Gastrocnemius medialis (tissue), 4 donors: ENCODE data around the gene PKM. TPM values are rescaled to one million over a fixed set of nuclear protein-coding genes. Genes with fewer than 3 reads are reported as not detected.

Experiments used
- ATAC-seq, 2 donors: fragments of 150-250 bp; one replicate each; pipeline ENCODE4 v1.9.1; 2016
- DNase-seq, 2 donors: peaks; one replicate each; pipeline ENCODE4 v3.0.0-alpha.2; 2019
- H3K27ac ChIP-seq, 4 donors: fragments of 200-600 bp; sonication (generic); 1 replicate in 1 of 4; 2 replicates in 3 of 4; pipeline ENCODE4 v1.5.1; 2016 to 2018; ENCODE audit warnings: mild to moderate bottlenecking in 2 of 4, moderate library complexity in 1 of 4
- H3K27me3 ChIP-seq, 3 donors: fragments of 200-600 bp; sonication (generic) in 2 of 3; 1 replicate in 1 of 3; 2 replicates in 2 of 3; pipeline versions ENCODE4 v1.5.1 to v1.6.0; 2016 to 2019; ENCODE audit warnings: mild to moderate bottlenecking in 1 of 3, moderate library complexity in 1 of 3
- H3K36me3 ChIP-seq, 2 donors: fragments of 200-600 bp; sonication (generic) in 1 of 2; one replicate each; pipeline ENCODE4 v1.5.1; 2017 to 2018
- H3K4me1 ChIP-seq, 2 donors: fragments of 200-600 bp; sonication (generic) in 1 of 2; one replicate each; pipeline ENCODE4 v1.5.1; 2016 to 2017; ENCODE audit warnings: mild to moderate bottlenecking in 2 of 2
- H3K4me3 ChIP-seq, 4 donors: fragments of 200-600 bp; sonication (generic) in 3 of 4; 1 replicate in 1 of 4; 2 replicates in 3 of 4; pipeline ENCODE4 v1.5.1; 2016 to 2019; ENCODE audit warnings: mild to moderate bottlenecking in 2 of 4
- H3K9me3 ChIP-seq, 3 donors: fragments of 200-600 bp; sonication (generic) in 2 of 3; 1 replicate in 1 of 3; 2 replicates in 2 of 3; pipeline ENCODE4 v1.5.1; 2016 to 2019
- CTCF ChIP-seq, 5 experiments: fragments of 450-650 bp in 3 of 5; fragments of 200-600 bp in 2 of 5; sonication (generic) in 2 of 5; IDR thresholded peaks in 4 of 5; conservative IDR thresholded peaks in 1 of 5; 1 replicate in 4 of 5; 2 replicates in 1 of 5; pipeline ENCODE4 v1.5.1; 2016 to 2019; ENCODE audit warnings: antibody characterized with exemption in 5 of 5, mild to moderate bottlenecking in 3 of 5, moderate library complexity in 3 of 5
- POLR2A ChIP-seq, 2 donors: fragments of 450-650 bp; IDR thresholded peaks; one replicate each; pipeline ENCODE4 v1.6.1; 2017; ENCODE audit warnings: antibody characterized with exemption in 2 of 2, mild to moderate bottlenecking in 2 of 2, moderate library complexity in 2 of 2
- in situ Hi-C, 4 donors: fragments of 200-750 bp; cut with MboI; loops; one replicate each; pipeline versions ENCODE4 v1.15.0 to v1.8.0; 2017; ENCODE audit warnings: low sequenced_read_pairs in 4 of 4
- intact Hi-C: fragments of 100-400 bp; cut with DNase I; formaldehyde crosslinking; loops from one replicate; pipeline ENCODE4 v1.15.1; 2023; ENCODE audit warnings: low total_unique reads
- total RNA-seq, 4 donors: library from RNA; depleted of rRNA; stranded (reverse); fragments of >200 nt; gene quantifications; one replicate each; pipeline versions ENCODE4 v1.1.0 to v1.2.3, GENCODE V29; 2016

Gene PKM
- total RNA-seq, 4 donors from 2014 or later = 691 to 946 (median 810) TPM

GRCh38 chr15:72175186-72176044, 55.6 kb downstream of the PKM start:
- TF ChIP-seq POLR2A (IDR thresholded peaks at IDR 0.05) (no peak), CTCF (IDR thresholded peaks at IDR 0.05 in 4 of 5, conservative IDR thresholded peaks at IDR 0.05 in 1 of 5) (no peak)
- Histone ChIP-seq H3K27me3 (no peaks in the 10 kb centered on the region), H3K27ac (no peak overlapping the region), H3K9me3 (no peaks in the 10 kb centered on the region), H3K4me1 (peaks cover 0 to 7% of the 10 kb centered on the region in 2 donors), H3K36me3 (no peaks in the 10 kb centered on the region), H3K4me3 (no peak overlapping the region)
- DNase-seq (no peak), ATAC-seq (no peak)
- intact Hi-C loops = no loop called here
- in situ Hi-C loops = no loop called here

DNA sequence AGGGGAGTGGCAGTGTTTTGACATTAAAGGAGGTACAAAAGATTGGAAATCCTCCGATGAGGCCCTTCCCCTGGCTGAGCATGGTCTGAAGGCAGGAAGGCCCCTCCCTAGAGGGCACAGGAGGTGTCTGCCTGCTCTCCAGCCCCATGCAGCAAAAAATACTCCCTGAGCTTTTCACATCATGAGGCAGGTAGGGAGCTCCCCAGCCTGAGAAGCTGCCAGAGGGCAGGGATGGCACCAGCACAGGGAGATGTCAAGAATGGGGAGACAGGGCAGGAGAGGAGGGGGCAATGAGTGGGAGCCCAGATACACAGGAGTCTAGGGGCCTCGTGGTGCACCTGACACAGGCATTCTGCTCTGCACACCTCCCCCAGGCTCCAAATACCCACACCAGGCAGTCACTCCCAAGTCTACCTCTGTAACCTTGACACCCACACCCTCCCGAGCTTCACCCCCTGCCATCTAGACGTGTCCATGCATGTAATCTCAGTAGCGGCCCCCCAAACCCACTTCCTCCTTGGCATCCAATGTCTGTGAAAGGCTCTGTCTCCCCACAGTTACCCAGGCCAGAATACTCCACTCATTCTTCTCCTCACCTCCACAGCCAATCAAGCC, 56.3 kb downstream of the PKM start:
- H3K9me3 ChIP-seq = no peaks in the 10 kb centered on the region
- H3K4me3 ChIP-seq = no peak overlapping the region
- no peak overlapping the region for H3K27ac ChIP-seq
- H3K4me1 ChIP-seq = no peaks in the 10 kb centered on the region
- TF ChIP-seq POLR2A (IDR thresholded peaks at IDR 0.05) (no peak), CTCF (IDR thresholded peaks at IDR 0.05 in 4 of 5, conservative IDR thresholded peaks at IDR 0.05 in 1 of 5) (no peak)
- in situ Hi-C loops = loop anchor here in 3 of 4 donors (25.0 kb wide), 5 partner anchors 262 to 712 kb away; no protein-coding TSS in a partner anchor
- DNase-seq = no peak
- no peaks in the 10 kb centered on the region for H3K36me3 ChIP-seq
- no peak for ATAC-seq
- intact Hi-C loops = no loop called here
- H3K27me3 ChIP-seq = no peaks in the 10 kb centered on the region

DNA sequence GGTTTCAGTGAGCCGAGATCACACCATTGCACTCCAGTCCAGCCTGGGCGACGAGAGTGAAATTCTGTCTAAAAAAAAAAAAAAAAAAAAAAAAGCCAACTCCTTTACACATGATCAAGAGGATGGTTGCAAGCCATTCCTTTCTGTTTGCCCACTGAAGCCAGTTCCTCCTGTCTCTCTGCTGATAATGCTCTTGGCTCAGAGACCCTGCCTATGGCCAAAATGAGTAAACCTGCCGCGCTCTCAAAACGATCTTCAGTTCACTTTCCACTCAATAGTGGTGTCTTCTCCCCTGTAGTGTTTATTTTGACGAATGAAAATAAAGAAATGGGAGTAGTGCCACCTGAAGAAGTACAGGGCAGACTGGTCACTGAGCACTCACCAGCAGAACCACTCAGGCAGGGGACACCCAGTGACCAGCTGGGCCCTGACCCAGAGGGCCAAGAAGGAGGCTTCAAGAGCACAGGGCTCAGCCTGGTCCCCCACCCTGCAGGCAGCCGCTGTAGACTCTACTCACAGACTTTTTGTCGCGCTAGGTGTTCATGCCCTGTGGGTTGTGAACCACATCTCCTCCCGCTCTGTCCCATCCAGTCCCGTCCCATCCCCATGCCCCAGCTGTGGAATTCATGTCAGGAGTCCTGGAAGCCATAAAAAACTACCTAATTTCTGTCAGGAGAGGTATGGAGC, 57.0 kb downstream of the PKM start:
- TF ChIP-seq CTCF (IDR thresholded peaks at IDR 0.05 in 4 of 5, conservative IDR thresholded peaks at IDR 0.05 in 1 of 5) (no peak), POLR2A (IDR thresholded peaks at IDR 0.05) (no peak)
- Histone ChIP-seq H3K4me1 (no peaks in the 10 kb centered on the region), H3K27me3 (no peaks in the 10 kb centered on the region), H3K36me3 (no peaks in the 10 kb centered on the region), H3K4me3 (no peak overlapping the region), H3K9me3 (no peaks in the 10 kb centered on the region), H3K27ac (no peak overlapping the region)
- ATAC-seq (no peak), DNase-seq (no peak)
- in situ Hi-C loops = loop anchor here in 3 of 4 donors (25.0 kb wide), 5 partner anchors 262 to 712 kb away; no protein-coding TSS in a partner anchor
- intact Hi-C loops = no loop called here

DNA sequence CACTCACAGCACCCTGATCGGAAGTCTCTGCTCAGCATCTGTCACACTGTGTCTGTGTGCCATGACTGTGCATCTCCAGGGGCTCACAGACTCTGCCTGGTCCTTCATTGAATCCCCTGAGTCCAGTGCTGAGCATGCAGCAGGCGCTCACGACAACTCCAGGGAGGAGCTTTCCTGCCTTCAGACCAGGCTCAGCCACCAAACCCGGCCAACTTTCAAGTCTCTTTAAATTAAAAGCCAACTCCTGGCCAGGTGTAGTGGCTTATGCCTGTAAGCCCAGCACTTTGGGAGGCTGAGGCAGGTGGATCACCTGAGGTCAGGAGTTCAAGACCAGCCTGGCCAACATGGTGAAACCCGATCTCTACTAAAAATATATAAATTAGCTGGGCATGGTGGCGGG, 57.6 kb downstream of the PKM start:
- in situ Hi-C loops = loop anchor here in 3 of 4 donors (25.0 kb wide), 5 partner anchors 261 to 711 kb away; no protein-coding TSS in a partner anchor

More for the DNA sequence above, 57.6 kb downstream of the PKM start:
- Histone ChIP-seq H3K36me3 (no peaks in the 10 kb centered on the region), H3K27ac (no peak overlapping the region), H3K27me3 (no peaks in the 10 kb centered on the region), H3K9me3 (no peaks in the 10 kb centered on the region), H3K4me3 (no peak overlapping the region), H3K4me1 (no peaks in the 10 kb centered on the region)
- no peak for DNase-seq
- intact Hi-C loops = no loop called here
- no peak for ATAC-seq
- no peak for TF ChIP-seq CTCF (IDR thresholded peaks at IDR 0.05 in 4 of 5, conservative IDR thresholded peaks at IDR 0.05 in 1 of 5)
- no peak for TF ChIP-seq POLR2A (IDR thresholded peaks at IDR 0.05)
